Activated CD8-positive, alpha-beta memory T cell treated with anti-CD3 and anti-CD28 coated beads, Interleukin-2, amount 10 ng/mL, durations not matched to agents 7 days and 5 days (primary cell): Measurements from ENCODE around the gene SERPINA12. TPM values are rescaled to one million over a fixed set of nuclear protein-coding genes. Genes with fewer than 3 reads are reported as not detected.

Source experiments
- ATAC-seq: fragments of 150-1000 bp; cut with Tn5 transposase; one replicate; pipeline ENCODE4 v1.10.0; 2021; ENCODE audit warnings: moderate library complexity
- CTCF ChIA-PET: fragments of 350-600 bp; sonication (Branson Sonifier 250); formaldehyde crosslinking; loops from one replicate; lab custom pipeline; 2021; ENCODE audit warnings: antibody characterized with exemption; lab: Charles Lee
- DNase-seq: peaks from one replicate; pipeline ENCODE4 v3.0.0-alpha.2; 2020
- H3K27ac Mint-ChIP-seq: one replicate; pipeline ENCODE4 v1.8.0; 2021; ENCODE audit warnings: mild to moderate bottlenecking, mixed read lengths
- H3K27me3 Mint-ChIP-seq: one replicate; pipeline ENCODE4 v1.8.0; 2021; ENCODE audit warnings: mixed read lengths
- H3K36me3 Mint-ChIP-seq: one replicate; pipeline ENCODE4 v1.8.0; 2021; ENCODE audit warnings: mild to moderate bottlenecking, mixed read lengths
- H3K4me1 Mint-ChIP-seq: one replicate; pipeline ENCODE4 v1.8.0; 2021; ENCODE audit warnings: mixed read lengths
- H3K4me3 Mint-ChIP-seq: one replicate; pipeline ENCODE4 v1.8.0; 2021; ENCODE audit warnings: mild to moderate bottlenecking, moderate library complexity, mixed read lengths
- H3K9me3 Mint-ChIP-seq: one replicate; pipeline ENCODE4 v1.8.0; 2022; ENCODE audit warnings: low read depth, mixed read lengths
- total RNA-seq, 2 experiments: library from RNA; stranded (reverse); gene quantifications; one replicate each; pipeline ENCODE4 v1.2.3, GENCODE V29; 2021

SERPINA12 gene
- total RNA-seq, 2 experiments from 2014 or later, result not detected

- H3K36me3 Mint-ChIP-seq, result no peaks in the 10 kb centered on the region
- DNase-seq (no peak), ATAC-seq (no peak)
- no peak overlapping the region for H3K4me3 Mint-ChIP-seq
- CTCF ChIA-PET, result interaction anchor here (1.0 kb wide), 1 partner anchor 39 kb away, joined by 3 read pairs; no protein-coding TSS in a partner anchor
- no peaks in the 10 kb centered on the region for H3K9me3 Mint-ChIP-seq
- H3K4me1 Mint-ChIP-seq, result no peaks in the 10 kb centered on the region
- no peak overlapping the region for H3K27ac Mint-ChIP-seq
- peaks cover 14% of the 10 kb centered on the region for H3K27me3 Mint-ChIP-seq
Observed at GRCh38 chr14:94447206-94447605, 62.1 kb downstream of the SERPINA12 start.

DNA sequence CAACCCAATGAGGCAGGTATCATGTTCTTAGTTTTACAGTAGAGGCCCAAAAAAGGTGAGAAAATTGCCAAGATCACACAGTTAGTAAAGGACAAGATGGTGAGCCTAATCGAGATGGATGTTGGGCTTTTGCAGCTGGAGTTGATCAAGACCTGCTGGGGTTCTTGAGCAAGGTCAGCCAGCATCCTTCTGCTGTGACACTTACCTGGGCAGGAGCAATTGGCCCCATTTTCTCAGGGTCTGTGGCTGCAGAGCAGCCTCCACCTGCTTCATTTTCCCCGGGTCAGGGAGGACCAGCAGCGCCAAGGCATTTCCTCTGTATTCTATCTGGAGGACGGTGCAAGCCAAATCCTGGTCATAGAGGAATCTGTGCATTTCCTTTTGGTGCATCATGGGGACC is 63.1 kb downstream of the SERPINA12 start:
- DNase-seq (no peak), ATAC-seq (no peak)
- no peaks in the 10 kb centered on the region for H3K36me3 Mint-ChIP-seq
- H3K9me3 Mint-ChIP-seq, result no peaks in the 10 kb centered on the region
- CTCF ChIA-PET, result interaction anchor here (1.8 kb wide), 1 partner anchor 40 kb away, joined by 9 read pairs; no protein-coding TSS in a partner anchor
- no peak overlapping the region for H3K27ac Mint-ChIP-seq
- no peak overlapping the region for H3K4me3 Mint-ChIP-seq
- H3K27me3 Mint-ChIP-seq, result peaks cover 8% of the 10 kb centered on the region
- no peaks in the 10 kb centered on the region for H3K4me1 Mint-ChIP-seq

DNA sequence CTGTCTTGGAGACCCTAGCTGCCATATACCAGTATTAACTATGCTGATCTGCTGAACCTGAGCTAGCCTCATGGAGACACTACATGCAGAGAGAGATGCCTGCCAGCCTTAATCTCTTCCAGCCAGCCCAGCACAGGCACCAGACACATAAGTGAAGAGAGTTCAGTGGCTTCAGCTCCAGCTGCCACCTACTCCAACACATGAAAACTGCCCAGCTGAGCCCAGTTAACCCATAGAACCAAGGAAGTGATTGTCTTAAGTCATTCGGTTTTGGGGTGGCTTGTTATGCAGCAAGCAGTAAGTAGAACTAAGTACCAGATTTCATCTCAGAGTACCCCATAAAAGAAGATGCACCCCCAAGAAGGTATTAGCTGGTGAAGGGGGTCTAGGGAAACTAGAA is 64.3 kb downstream of the SERPINA12 start:
- ATAC-seq (no peak), DNase-seq (no peak)
- Mint-ChIP-seq H3K9me3 (no peaks in the 10 kb centered on the region), H3K4me3 (no peak overlapping the region), H3K27ac (no peak overlapping the region), H3K27me3 (no peaks in the 10 kb centered on the region), H3K36me3 (no peaks in the 10 kb centered on the region), H3K4me1 (no peaks in the 10 kb centered on the region)
- CTCF ChIA-PET, result interaction anchor here (1.8 kb wide), 1 partner anchor 41 kb away, joined by 9 read pairs; no protein-coding TSS in a partner anchor

DNA sequence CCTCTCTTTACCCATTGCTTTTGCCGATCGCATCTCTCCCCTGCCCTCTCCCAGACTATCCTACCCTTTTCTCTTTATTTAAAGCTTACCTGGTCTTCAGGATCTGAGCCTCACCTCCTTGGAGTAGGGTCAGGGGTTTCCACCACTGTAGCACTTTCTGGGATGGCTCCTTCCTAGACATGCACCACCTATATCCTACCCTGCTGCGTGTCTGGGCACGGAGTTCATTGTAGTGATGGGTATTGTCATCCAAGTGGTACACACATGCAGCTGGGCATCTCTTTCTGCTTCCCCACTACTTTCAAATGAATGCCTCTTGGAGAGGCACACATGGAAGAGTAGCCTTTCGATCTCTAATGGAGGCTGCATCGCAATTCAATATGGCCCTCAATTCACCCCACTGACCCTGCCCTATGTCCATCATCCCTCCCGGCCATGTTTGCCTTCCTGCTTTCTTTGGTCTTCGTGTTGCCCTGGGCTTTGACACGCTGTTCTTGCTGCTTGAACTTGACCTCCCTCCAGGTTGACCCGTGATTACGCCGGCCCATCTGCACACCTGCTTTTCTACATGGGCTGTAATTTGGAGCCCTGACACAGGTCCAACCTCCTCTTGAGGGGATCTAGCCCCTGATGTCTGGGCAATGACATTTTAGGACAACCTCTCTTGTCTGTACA is 67.6 kb downstream of the SERPINA12 start:
- no peak for ATAC-seq
- Mint-ChIP-seq H3K27me3 (no peaks in the 10 kb centered on the region), H3K9me3 (no peaks in the 10 kb centered on the region), H3K27ac (no peak overlapping the region), H3K4me3 (no peak overlapping the region), H3K36me3 (no peaks in the 10 kb centered on the region), H3K4me1 (no peaks in the 10 kb centered on the region)
- CTCF ChIA-PET, result no interaction called here
- DNase-seq, result no peak

DNA sequence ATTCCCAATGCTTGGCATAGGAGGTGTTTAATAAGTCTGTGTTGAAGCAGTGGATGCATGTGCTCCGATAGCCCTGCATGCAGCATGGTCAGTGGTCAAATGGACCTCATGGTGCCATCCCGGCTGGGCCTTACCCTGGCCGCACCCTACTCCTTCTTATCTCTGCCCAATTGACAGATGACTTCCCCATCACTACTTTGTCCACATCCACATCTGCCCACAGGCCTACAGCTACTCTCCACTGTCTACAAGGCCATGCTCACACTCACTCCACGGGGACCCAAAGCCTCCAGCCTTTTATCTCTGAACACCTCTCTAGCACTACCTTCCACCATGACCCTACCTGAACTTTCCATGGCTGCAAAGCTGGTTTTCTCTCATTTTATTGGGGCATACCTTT is 68.1 kb downstream of the SERPINA12 start:
- Mint-ChIP-seq H3K27me3 (no peaks in the 10 kb centered on the region), H3K4me3 (no peak overlapping the region), H3K9me3 (no peaks in the 10 kb centered on the region), H3K36me3 (no peaks in the 10 kb centered on the region), H3K4me1 (no peaks in the 10 kb centered on the region), H3K27ac (no peak overlapping the region)
- CTCF ChIA-PET, result no interaction called here
- DNase-seq (no peak), ATAC-seq (no peak)

DNA sequence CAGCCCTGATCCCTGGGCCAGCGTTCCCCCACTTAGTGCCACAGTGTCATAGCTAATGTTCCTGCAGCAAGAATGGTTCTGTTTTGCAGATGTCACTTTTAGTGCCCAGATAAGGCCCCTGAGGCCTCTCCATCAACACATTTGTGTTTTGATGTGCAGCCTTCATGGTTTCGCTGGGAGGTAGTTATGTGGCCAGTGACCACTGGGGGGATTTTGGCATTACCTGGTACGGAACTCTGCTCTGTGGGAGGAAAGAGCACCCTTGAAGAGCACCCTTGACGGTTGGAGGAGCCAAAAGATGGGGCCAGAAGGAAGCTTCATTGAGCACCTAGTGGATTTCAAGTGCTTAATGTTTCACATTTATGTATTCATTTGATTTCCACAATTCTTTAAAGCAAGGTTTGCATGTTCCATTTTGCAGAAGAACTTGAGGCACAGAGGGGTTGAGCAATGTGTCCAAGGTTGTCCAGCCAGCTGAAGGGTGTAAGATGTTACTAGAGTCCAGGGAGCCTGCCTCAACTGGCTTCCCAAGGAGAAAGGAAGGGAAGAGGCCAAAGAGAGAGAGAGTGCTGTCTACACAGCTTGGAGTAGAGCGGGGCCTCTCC is 69.7 kb downstream of the SERPINA12 start:
- Mint-ChIP-seq H3K36me3 (no peaks in the 10 kb centered on the region), H3K27me3 (no peaks in the 10 kb centered on the region), H3K4me3 (no peak overlapping the region), H3K9me3 (no peaks in the 10 kb centered on the region), H3K4me1 (no peaks in the 10 kb centered on the region), H3K27ac (no peak overlapping the region)
- DNase-seq (no peak), ATAC-seq (no peak)
- CTCF ChIA-PET, result interaction anchor here (1.8 kb wide), 1 partner anchor 47 kb away, joined by 6 read pairs; no protein-coding TSS in a partner anchor

Other genes starting within 250 kb of the SERPINA12 start
- not detected for gene SERPINA10, start 216.2 kb downstream of the SERPINA12 start, total RNA-seq
- gene SERPINA6, start 186.1 kb downstream of the SERPINA12 start, total RNA-seq, result not detected
- gene SERPINA2, start 142.8 kb downstream of the SERPINA12 start, total RNA-seq, result not detected
- gene SERPINA1, start 120.9 kb downstream of the SERPINA12 start, total RNA-seq, result under 1 TPM in 1 of 2 experiments, not detected in 1; 0.49 TPM
- not detected for gene SERPINA11, start 56.7 kb downstream of the SERPINA12 start, total RNA-seq
- gene SERPINA9, start 33.3 kb downstream of the SERPINA12 start, total RNA-seq, result not detected
- gene SERPINA4, start 52.0 kb upstream of the SERPINA12 start, total RNA-seq, result not detected
- not detected for gene SERPINA5, start 72.0 kb upstream of the SERPINA12 start, total RNA-seq
- gene SERPINA3, start 102.9 kb upstream of the SERPINA12 start, total RNA-seq, result not detected